Activated B cell treated with CpG ODN at 0.5 μM for 24 hours (primary cell): ENCODE results near the gene AP1M1. TPM values are rescaled to one million over a fixed set of nuclear protein-coding genes. Genes with fewer than 3 reads are reported as not detected.

Source experiments
- ATAC-seq: fragments of 200-7000 bp; cut with Tn5 transposase; one replicate; pipeline ENCODE4 v1.10.0; 2021; ENCODE audit warnings: low read depth, mild to moderate bottlenecking, moderate library complexity
- CTCF ChIA-PET: fragments of 350-600 bp; sonication (Branson Sonifier 250); formaldehyde crosslinking; loops from one replicate; lab custom pipeline; 2021; ENCODE audit warnings: antibody characterized with exemption; lab: Charles Lee
- POLR2A ChIA-PET: fragments of 350-600 bp; sonication (Branson Sonifier 250); formaldehyde crosslinking; loops from one replicate; lab custom pipeline; 2021; ENCODE audit warnings: antibody characterized with exemption; lab: Charles Lee
- DNase-seq: peaks from one replicate; pipeline ENCODE4 v3.0.0; 2022
- H3K27ac Mint-ChIP-seq: one replicate; pipeline ENCODE4 v1.8.0; 2020; ENCODE audit warnings: mixed read lengths
- H3K27me3 Mint-ChIP-seq: one replicate; pipeline ENCODE4 v1.8.0; 2021; ENCODE audit warnings: mixed read lengths
- H3K36me3 Mint-ChIP-seq: one replicate; pipeline ENCODE4 v1.8.0; 2021; ENCODE audit warnings: low read depth, mixed read lengths
- H3K4me1 Mint-ChIP-seq: one replicate; pipeline ENCODE4 v1.8.0; 2021; ENCODE audit warnings: mixed read lengths
- H3K4me3 Mint-ChIP-seq: one replicate; pipeline ENCODE4 v1.8.0; 2020; ENCODE audit warnings: mild to moderate bottlenecking, mixed read lengths
- H3K9me3 Mint-ChIP-seq: one replicate; pipeline ENCODE4 v1.8.0; 2020; ENCODE audit warnings: mixed read lengths
- CTCF ChIP-seq: fragments of 200-600 bp; IDR thresholded peaks from one replicate; pipeline ENCODE4 v1.8.0; 2022; ENCODE audit warnings: antibody characterized with exemption, mild to moderate bottlenecking
- intact Hi-C: fragments of 100-400 bp; cut with micrococcal nuclease; formaldehyde crosslinking; loops from one replicate; pipeline ENCODE4 v1.15.1; 2024
- total RNA-seq: library from RNA; stranded (reverse); gene quantifications from 2 replicates; pipeline ENCODE4 v1.2.3, GENCODE V29; 2022

Gene AP1M1
- total RNA-seq: 82.6 and 87.5 TPM in 2 replicates

GRCh38 chr19:16197622-16198369 lies at the start of gene AP1M1:
AP1M1 (plus strand) TSS chr19:16197911; CDS start chr19:16198027, 116 bp downstream.
- TF ChIP-seq CTCF: no peak
- intact Hi-C loops: loop anchor here (1.0 to 5.0 kb wide), 4 partner anchors 12 to 431 kb away; partner anchors contain the start of genes CHERP, FAM32A, KLF2 and MED26
- ATAC-seq: peak; percentile 88

GRCh38 chr19:16148443-16149229 lies 49.1 kb upstream of the AP1M1 start:
- H3K4me3 Mint-ChIP-seq: peak overlapping the region; percentile 59
- no peaks in the 10 kb centered on the region for H3K27me3 Mint-ChIP-seq
- peak overlapping the region; percentile 89 for H3K27ac Mint-ChIP-seq
- intact Hi-C loops: no loop called here
- H3K4me1 Mint-ChIP-seq: peaks cover 77% of the 10 kb centered on the region
- CTCF ChIA-PET: interaction anchor here (0.9 to 3.3 kb wide), 3 partner anchors 30 to 78 kb away, joined by 3 to 16 read pairs (median 4); no protein-coding TSS in a partner anchor
- no peak for DNase-seq
- H3K36me3 Mint-ChIP-seq: peaks cover 67% of the 10 kb centered on the region
- ATAC-seq: no peak
- POLR2A ChIA-PET: interaction anchor here (0.7 to 15.4 kb wide), 12 partner anchors 8 to 72 kb away, joined by 3 to 338 read pairs (median 6); partner anchors contain the start of genes FAM32A, RAB8A and TPM4
- H3K9me3 Mint-ChIP-seq: no peaks in the 10 kb centered on the region
- TF ChIP-seq CTCF: no peak

More at GRCh38 chr19:16197622-16198369, at the start of gene AP1M1:
- POLR2A ChIA-PET: interaction anchor here (0.6 to 1.5 kb wide), 16 partner anchors 9 to 1569 kb away, joined by 3 to 25 read pairs (median 4); partner anchors contain the start of genes FAM32A, HSH2D, KLF2 and RAB8A
- Mint-ChIP-seq H3K27me3 (no peaks in the 10 kb centered on the region), H3K27ac (peak within 1 kb of the TSS; percentile 97), H3K4me3 (peak within 1 kb of the TSS; percentile 83), H3K4me1 (peaks cover 39% of the 10 kb centered on the region), H3K9me3 (no peaks in the 10 kb centered on the region), H3K36me3 (peaks cover 37% of the 10 kb centered on the region)
- peak; percentile 99 for DNase-seq
- CTCF ChIA-PET: interaction anchor here (1.4 to 1.9 kb wide), 3 partner anchors 12 to 156 kb away, joined by 3 to 5 read pairs (median 4); no protein-coding TSS in a partner anchor

GRCh38 chr19:16153582-16154336 lies 44.0 kb upstream of the AP1M1 start:
- peaks cover 59% of the 10 kb centered on the region for H3K4me1 Mint-ChIP-seq
- no peaks in the 10 kb centered on the region for H3K27me3 Mint-ChIP-seq
- peaks cover 92% of the 10 kb centered on the region for H3K36me3 Mint-ChIP-seq
- no peak for DNase-seq
- intact Hi-C loops: no loop called here
- ATAC-seq: no peak
- ChIA-PET POLR2A (interaction anchor here (1.2 to 15.4 kb wide), 4 partner anchors 11 to 75 kb away, joined by 3 to 338 read pairs (median 88); partner anchors contain the start of gene HSH2D), CTCF (interaction anchor here (1.4 to 1.6 kb wide), 2 partner anchors 31 to 36 kb away, joined by 3 read pairs; partner anchors contain the start of gene FAM32A)
- no peak for TF ChIP-seq CTCF
- H3K27ac Mint-ChIP-seq: peak overlapping the region; percentile 30
- H3K4me3 Mint-ChIP-seq: no peak overlapping the region
- no peaks in the 10 kb centered on the region for H3K9me3 Mint-ChIP-seq

GRCh38 chr19:16154557-16154956 lies 43.2 kb upstream of the AP1M1 start:
- no peaks in the 10 kb centered on the region for H3K9me3 Mint-ChIP-seq
- intact Hi-C loops: no loop called here
- peak overlapping the region; percentile 70 for H3K27ac Mint-ChIP-seq
- peaks cover 51% of the 10 kb centered on the region for H3K4me1 Mint-ChIP-seq
- ATAC-seq (no peak), DNase-seq (no peak)
- ChIA-PET POLR2A (interaction anchor here (1.2 to 10.3 kb wide), 3 partner anchors 12 to 77 kb away, joined by 9 to 154 read pairs (median 21); partner anchors contain the start of gene HSH2D), CTCF (no interaction called here)
- H3K27me3 Mint-ChIP-seq: no peaks in the 10 kb centered on the region
- no peak overlapping the region for H3K4me3 Mint-ChIP-seq
- peaks cover 84% of the 10 kb centered on the region for H3K36me3 Mint-ChIP-seq
- TF ChIP-seq CTCF: no peak
